Measurements from ENCODE around the gene PAM16.

PAM16 gene

DNA sequence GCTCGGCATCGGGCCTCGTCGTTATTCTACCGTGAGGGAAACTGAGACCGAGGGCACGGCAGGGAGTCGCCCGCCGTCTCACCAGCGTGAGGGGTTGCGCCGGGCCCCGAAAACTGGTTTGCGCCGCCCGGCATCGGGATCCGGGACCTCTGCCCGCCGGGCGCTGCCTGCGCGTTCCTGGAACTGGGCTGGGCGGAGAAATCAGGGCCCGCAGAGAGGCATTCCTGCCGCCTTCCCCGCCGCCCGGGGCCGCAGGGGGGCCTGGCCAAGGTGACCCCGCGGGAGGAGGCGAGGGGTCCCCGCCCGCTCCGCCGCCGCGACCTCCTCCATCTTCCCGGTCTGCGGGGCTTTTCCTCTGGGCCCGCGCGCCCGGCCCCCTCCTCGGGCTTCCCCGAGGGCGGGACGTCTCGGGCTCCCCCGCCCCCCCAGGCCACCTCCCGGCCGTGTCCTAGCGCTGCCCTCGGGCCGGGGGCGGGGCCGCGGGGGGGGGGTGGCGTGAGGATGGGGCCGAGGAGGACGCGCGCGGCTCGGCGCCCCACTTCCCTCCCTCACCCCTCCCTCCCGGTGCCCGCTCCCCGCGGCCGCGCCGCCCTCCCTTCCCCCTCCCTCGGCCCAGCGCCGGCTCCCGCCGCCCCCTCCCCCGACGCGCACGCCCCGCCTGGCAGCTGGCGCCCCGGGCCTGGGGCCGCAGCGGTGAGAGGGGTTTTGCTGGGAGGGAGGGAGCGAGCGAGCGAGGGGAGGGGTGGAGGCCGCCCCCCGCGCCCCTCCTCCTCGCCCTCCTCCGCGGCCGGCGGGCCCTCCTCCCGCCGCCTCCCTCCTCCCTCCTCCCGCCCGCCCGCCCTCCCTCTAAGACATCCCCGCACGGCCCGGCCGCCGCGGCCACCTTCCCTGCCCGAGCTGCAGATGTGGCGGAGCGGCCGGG is 35.7 kb downstream of the PAM16 start, which contains the start of gene GLIS2:
GLIS2 (plus strand) TSS at position 882 of the 922 bp plus-strand sequence. CDS start 16,214 bp downstream, outside the sequence.
- peak within 1 kb of the TSS; percentile 83 for H2AFZ ChIP-seq
- H3K27me3 ChIP-seq (ENCODE audit: control insufficient read depth, insufficient read depth, low read length) = no peaks in the 10 kb centered on the region
- peak within 1 kb of the TSS; percentile 99 for H3K4me2 ChIP-seq (ENCODE audit: low read length)
- peaks cover 35% of the 10 kb centered on the region for H3K79me2 ChIP-seq
- H3K9ac ChIP-seq = peak within 1 kb of the TSS; percentile 72
- TF ChIP-seq, protein P1, sequence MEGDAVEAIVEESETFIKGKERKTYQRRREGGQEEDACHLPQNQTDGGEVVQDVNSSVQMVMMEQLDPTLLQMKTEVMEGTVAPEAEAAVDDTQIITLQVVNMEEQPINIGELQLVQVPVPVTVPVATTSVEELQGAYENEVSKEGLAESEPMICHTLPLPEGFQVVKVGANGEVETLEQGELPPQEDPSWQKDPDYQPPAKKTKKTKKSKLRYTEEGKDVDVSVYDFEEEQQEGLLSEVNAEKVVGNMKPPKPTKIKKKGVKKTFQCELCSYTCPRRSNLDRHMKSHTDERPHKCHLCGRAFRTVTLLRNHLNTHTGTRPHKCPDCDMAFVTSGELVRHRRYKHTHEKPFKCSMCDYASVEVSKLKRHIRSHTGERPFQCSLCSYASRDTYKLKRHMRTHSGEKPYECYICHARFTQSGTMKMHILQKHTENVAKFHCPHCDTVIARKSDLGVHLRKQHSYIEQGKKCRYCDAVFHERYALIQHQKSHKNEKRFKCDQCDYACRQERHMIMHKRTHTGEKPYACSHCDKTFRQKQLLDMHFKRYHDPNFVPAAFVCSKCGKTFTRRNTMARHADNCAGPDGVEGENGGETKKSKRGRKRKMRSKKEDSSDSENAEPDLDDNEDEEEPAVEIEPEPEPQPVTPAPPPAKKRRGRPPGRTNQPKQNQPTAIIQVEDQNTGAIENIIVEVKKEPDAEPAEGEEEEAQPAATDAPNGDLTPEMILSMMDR (IDR thresholded peaks at IDR 0.05) = no peak
- peak within 1 kb of the TSS; percentile 77 for H3K4me3 ChIP-seq (ENCODE audit: low read depth, low read length)
- no peaks in the 10 kb centered on the region for H3K9me3 ChIP-seq (ENCODE audit: control insufficient read depth, low read length)
- peak within 1 kb of the TSS; percentile 92 for H3K27ac ChIP-seq
- no peaks in the 10 kb centered on the region for H3K36me3 ChIP-seq (ENCODE audit: control insufficient read depth, insufficient read depth, low read length)
- peaks cover 22% of the 10 kb centered on the region for H3K4me1 ChIP-seq

DNA sequence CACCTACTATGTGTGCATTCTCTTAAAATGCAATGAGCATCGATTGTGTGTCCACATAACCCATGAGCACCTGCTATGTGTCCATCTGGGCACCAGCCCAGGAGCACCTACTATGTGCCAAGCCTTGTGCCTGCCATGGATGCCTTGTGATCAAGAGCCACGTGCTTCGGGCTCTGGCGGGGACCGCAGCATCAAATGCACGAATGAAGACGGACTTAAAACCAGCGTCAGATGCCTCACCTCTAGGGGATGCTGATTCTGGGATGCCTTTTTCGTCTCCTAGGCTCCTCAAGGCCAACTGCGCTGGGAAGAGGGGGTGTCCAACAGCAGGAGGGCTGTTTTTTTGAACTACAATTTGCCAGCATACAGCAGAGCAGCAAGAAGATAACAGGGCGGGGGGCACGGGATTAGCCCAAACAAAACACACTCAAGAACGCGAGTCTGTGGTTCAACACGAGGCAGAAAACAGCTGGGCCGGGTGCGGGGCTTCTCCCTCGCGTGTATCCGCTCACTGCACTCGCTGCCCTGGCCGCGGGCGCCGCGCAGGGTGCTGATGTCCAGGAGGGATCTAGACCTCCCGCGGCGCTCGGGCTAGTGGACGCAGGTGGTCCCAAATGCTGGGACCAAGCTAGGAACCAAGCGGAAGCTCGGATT is 36.5 kb downstream of the PAM16 start:
- TF ChIP-seq, protein P1 (IDR thresholded peaks at IDR 0.05) = no peak
- no peaks in the 10 kb centered on the region for H3K27me3 ChIP-seq (ENCODE audit: control insufficient read depth, insufficient read depth, low read length)
- peaks cover 21% of the 10 kb centered on the region for H3K4me1 ChIP-seq
- no peak overlapping the region for H3K9ac ChIP-seq
- H3K4me2 ChIP-seq (ENCODE audit: low read length) = peak overlapping the region; percentile 88
- no peaks in the 10 kb centered on the region for H3K36me3 ChIP-seq (ENCODE audit: control insufficient read depth, insufficient read depth, low read length)
- H3K4me3 ChIP-seq (ENCODE audit: low read depth, low read length) = peak overlapping the region; percentile 70
- H3K79me2 ChIP-seq = peaks cover 27% of the 10 kb centered on the region
- H3K9me3 ChIP-seq (ENCODE audit: control insufficient read depth, low read length) = no peaks in the 10 kb centered on the region
- peak overlapping the region; percentile 85 for H3K27ac ChIP-seq
- peak overlapping the region; percentile 79 for H2AFZ ChIP-seq

DNA sequence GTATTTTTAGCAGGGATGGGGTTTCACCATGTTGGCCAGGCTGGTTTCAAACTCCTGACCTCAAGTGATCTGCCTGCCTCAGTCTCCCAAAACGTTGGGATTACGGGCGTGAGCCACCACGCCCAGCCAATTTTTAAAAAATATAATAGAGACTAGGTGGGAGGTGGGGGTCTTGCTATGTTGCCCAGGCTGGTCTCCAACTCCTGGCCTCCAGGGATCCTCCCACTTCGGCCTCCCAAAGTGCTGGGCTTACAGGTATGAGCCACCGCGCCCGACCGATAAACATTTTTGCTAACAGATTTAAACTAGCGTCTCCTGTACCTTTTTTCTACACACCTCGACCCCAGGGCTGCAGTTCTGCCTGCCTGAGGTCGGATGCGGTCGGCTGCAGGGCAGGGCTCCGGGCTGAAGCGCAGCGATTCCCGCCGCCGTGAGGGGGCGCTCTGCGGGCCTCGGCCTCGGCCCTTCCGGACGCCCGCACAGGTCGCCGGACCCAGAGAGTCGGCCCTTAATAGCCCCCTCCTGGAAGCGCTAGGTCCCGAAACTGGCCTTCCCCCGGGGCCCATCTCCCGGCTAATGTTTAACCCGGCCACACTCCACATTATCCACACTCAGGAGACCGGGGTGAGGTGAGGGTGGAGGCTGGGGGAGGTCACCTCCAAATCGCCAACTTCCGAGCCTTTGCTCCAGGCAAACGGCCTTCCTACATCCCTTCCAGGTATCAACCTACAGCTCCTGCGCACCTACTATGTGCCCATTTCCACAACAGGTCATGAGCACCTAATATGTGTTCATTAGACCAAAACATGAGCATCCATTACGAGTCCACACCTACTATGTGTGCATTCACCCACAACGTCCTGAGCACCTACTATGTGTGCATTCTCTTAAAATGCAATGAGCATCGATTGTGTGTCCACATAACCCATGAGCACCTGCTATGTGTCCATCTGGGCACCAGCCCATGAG is 37.3 kb downstream of the PAM16 start:
- H3K79me2 ChIP-seq = peaks cover 19% of the 10 kb centered on the region
- H3K4me2 ChIP-seq (ENCODE audit: low read length) = peak overlapping the region; percentile 3
- TF ChIP-seq, protein P1 (IDR thresholded peaks at IDR 0.05) = peak; percentile 73
- no peaks in the 10 kb centered on the region for H3K36me3 ChIP-seq (ENCODE audit: control insufficient read depth, insufficient read depth, low read length)
- H3K9me3 ChIP-seq (ENCODE audit: control insufficient read depth, low read length) = no peaks in the 10 kb centered on the region
- H3K4me1 ChIP-seq = peaks cover 14% of the 10 kb centered on the region
- H3K4me3 ChIP-seq (ENCODE audit: low read depth, low read length) = no peak overlapping the region
- H3K27ac ChIP-seq = peak overlapping the region; percentile 85
- H3K9ac ChIP-seq = no peak overlapping the region
- no peaks in the 10 kb centered on the region for H3K27me3 ChIP-seq (ENCODE audit: control insufficient read depth, insufficient read depth, low read length)
- H2AFZ ChIP-seq = peak overlapping the region; percentile 38

DNA sequence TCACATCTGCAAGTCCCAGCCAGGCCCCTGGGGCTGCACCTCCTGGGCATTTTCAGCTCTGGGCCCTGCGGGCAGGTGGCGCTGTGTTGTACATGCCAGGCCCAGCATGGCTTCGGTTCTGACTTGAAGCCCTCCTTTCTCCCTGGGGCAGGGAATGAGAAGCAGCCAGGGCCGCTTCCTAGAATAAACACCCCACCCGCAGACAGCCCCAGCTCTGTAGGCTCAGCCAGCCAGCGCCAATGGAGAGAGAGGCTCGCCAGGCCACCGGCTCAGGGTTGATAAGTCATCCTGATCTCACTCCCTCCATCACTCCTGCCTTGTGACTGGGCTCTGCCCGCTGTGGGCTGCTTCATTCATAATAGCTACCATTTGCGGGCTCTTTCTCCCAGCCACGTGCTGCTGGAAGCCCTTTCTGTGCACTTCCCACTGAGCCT is 41.3 kb downstream of the PAM16 start:
- H2AFZ ChIP-seq = peak overlapping the region; percentile 36
- H3K9ac ChIP-seq = no peak overlapping the region
- H3K27me3 ChIP-seq (ENCODE audit: control insufficient read depth, insufficient read depth, low read length) = no peaks in the 10 kb centered on the region
- H3K4me2 ChIP-seq (ENCODE audit: low read length) = no peak overlapping the region
- peak overlapping the region; percentile 25 for H3K27ac ChIP-seq
- no peaks in the 10 kb centered on the region for H3K9me3 ChIP-seq (ENCODE audit: control insufficient read depth, low read length)
- no peak overlapping the region for H3K4me3 ChIP-seq (ENCODE audit: low read depth, low read length)
- no peaks in the 10 kb centered on the region for H3K79me2 ChIP-seq
- peaks cover 12% of the 10 kb centered on the region for H3K4me1 ChIP-seq
- TF ChIP-seq, protein P1 (IDR thresholded peaks at IDR 0.05) = peak; percentile 80
- no peaks in the 10 kb centered on the region for H3K36me3 ChIP-seq (ENCODE audit: control insufficient read depth, insufficient read depth, low read length)
